DOHH2 (cell line): ENCODE data around the gene PPP1R13B.
A peak's percentile ranks its signal among the peaks of the same experiment; 100 is the strongest.
"Not testable (repeated sequence)": the region's sequence is repeated elsewhere in the genome, so short reads cannot be mapped to it uniquely, and the experiment has no call there.

Experiments
- H3F3A ChIP-seq: fragments of 200-600 bp; sonication (generic), shearing (Covaris generic); 2 replicates; pipeline ENCODE4 v1.6.0; 2016; ENCODE audit warnings: antibody characterized with exemption, mild to moderate bottlenecking; ENCODE audit not compliant: control insufficient read depth, insufficient read depth
- H3K27ac ChIP-seq: fragments of 200-600 bp; sonication (generic); 2 replicates; pipeline ENCODE4 v1.5.1; 2014; ENCODE audit warnings: low read depth, mild to moderate bottlenecking, low read length, moderate library complexity
- H3K27me3 ChIP-seq: fragments of 200-600 bp; sonication (generic); 2 replicates; pipeline ENCODE4 v1.6.1; 2014; ENCODE audit warnings: mild to moderate bottlenecking, low read length, mixed read lengths; ENCODE audit not compliant: control insufficient read depth
- H3K36me3 ChIP-seq: fragments of 200-600 bp; sonication (generic); 2 replicates; pipeline ENCODE4 v1.6.1; 2014; ENCODE audit warnings: mild to moderate bottlenecking, low read length, moderate library complexity, mixed read lengths; ENCODE audit not compliant: control insufficient read depth
- H3K4me1 ChIP-seq: fragments of 200-600 bp; sonication (generic); 2 replicates; pipeline ENCODE4 v1.6.1; 2014; ENCODE audit warnings: mild to moderate bottlenecking, low read length, mixed read lengths; ENCODE audit not compliant: control insufficient read depth
- H3K4me2 ChIP-seq: fragments of 200-600 bp; sonication (generic); 2 replicates; pipeline ENCODE4 v1.6.0; 2014; ENCODE audit warnings: mild to moderate bottlenecking, low read length, moderate library complexity
- H3K4me3 ChIP-seq: fragments of 200-600 bp; sonication (generic); 2 replicates; pipeline ENCODE4 v1.5.1; 2014; ENCODE audit warnings: mild to moderate bottlenecking, low read length, mixed read lengths
- H3K79me2 ChIP-seq: fragments of 200-600 bp; sonication (generic); 2 replicates; pipeline ENCODE4 v1.6.1; 2014; ENCODE audit warnings: mild to moderate bottlenecking, low read length, mixed read lengths; ENCODE audit not compliant: control insufficient read depth
- H3K9me2 ChIP-seq: fragments of 200-600 bp; sonication (generic); replicated peaks from 2 replicates; pipeline ENCODE4 v1.6.1; 2014; ENCODE audit warnings: mild to moderate bottlenecking, low read length, mixed read lengths; ENCODE audit not compliant: control insufficient read depth
- H3K9me3 ChIP-seq: fragments of 200-600 bp; sonication (generic); 2 replicates; pipeline ENCODE4 v1.6.1; 2014; ENCODE audit warnings: antibody characterized with exemption, low read length, mixed read lengths; ENCODE audit not compliant: control insufficient read depth, insufficient read depth
- H4K20me1 ChIP-seq: fragments of 200-600 bp; sonication (generic); 2 replicates; pipeline ENCODE4 v1.6.0; 2014; ENCODE audit warnings: low read depth, mild to moderate bottlenecking, antibody characterized with exemption, low read length, moderate library complexity; ENCODE audit not compliant: control insufficient read depth, insufficient read depth
- CTCF ChIP-seq: fragments of 200-600 bp; sonication (generic); IDR thresholded peaks from one replicate; pipeline ENCODE4 v1.5.1; 2014; ENCODE audit warnings: antibody characterized with exemption, mild to moderate bottlenecking, low read depth, low read length; ENCODE audit not compliant: poor library complexity, severe bottlenecking
- EZH2phosphoT487 ChIP-seq: fragments of 200-600 bp; sonication (generic); IDR thresholded peaks from 2 replicates; pipeline ENCODE4 v1.6.1; 2017; ENCODE audit warnings: borderline replicate concordance, mild to moderate bottlenecking, antibody characterized with exemption, low read length, moderate library complexity, mixed read lengths

The PPP1R13B gene

GRCh38 chr14:103693515-103693914, 153.9 kb downstream of the PPP1R13B start:
- H3K36me3 ChIP-seq = peaks cover 65% of the 10 kb centered on the region
- no peaks in the 10 kb centered on the region for H3K27me3 ChIP-seq
- peaks cover 46% of the 10 kb centered on the region for H3F3A ChIP-seq
- no peaks in the 10 kb centered on the region for H3K9me3 ChIP-seq
- TF ChIP-seq EZH2phosphoT487 = no peak
- TF ChIP-seq CTCF = no peak
- H3K4me2 ChIP-seq = no peak overlapping the region
- peaks cover 61% of the 10 kb centered on the region for H3K79me2 ChIP-seq
- peaks cover 98% of the 10 kb centered on the region for H3K4me1 ChIP-seq
- H3K9me2 ChIP-seq = no peaks in the 10 kb centered on the region
- no peak overlapping the region; the same call in 1 of the 2 replicates for H3K27ac ChIP-seq
- no peaks in the 10 kb centered on the region for H4K20me1 ChIP-seq
- H3K4me3 ChIP-seq = no peak overlapping the region

GRCh38 chr14:103692871-103693270, 154.5 kb downstream of the PPP1R13B start:
- TF ChIP-seq CTCF (no peak), EZH2phosphoT487 (no peak)
- Histone ChIP-seq H4K20me1 (no peaks in the 10 kb centered on the region), H3K4me3 (peak overlapping the region; percentile 70), H3K4me2 (peak overlapping the region; percentile 80), H3K27ac (peak overlapping the region; percentile 92), H3K4me1 (peaks cover 95% of the 10 kb centered on the region), H3F3A (peaks cover 47% of the 10 kb centered on the region), H3K27me3 (no peaks in the 10 kb centered on the region), H3K9me3 (no peaks in the 10 kb centered on the region), H3K36me3 (peaks cover 61% of the 10 kb centered on the region), H3K79me2 (peaks cover 57% of the 10 kb centered on the region), H3K9me2 (no peaks in the 10 kb centered on the region)

- Histone ChIP-seq H3K9me2 (no peaks in the 10 kb centered on the region), H3K9me3 (no peaks in the 10 kb centered on the region), H3K27ac (peak overlapping the region; percentile 92), H3K4me1 (peaks cover 88% of the 10 kb centered on the region), H4K20me1 (no peaks in the 10 kb centered on the region), H3K36me3 (peaks cover 58% of the 10 kb centered on the region), H3K79me2 (peaks cover 50% of the 10 kb centered on the region), H3K27me3 (no peaks in the 10 kb centered on the region), H3K4me2 (peak overlapping the region; percentile 80), H3F3A (peaks cover 52% of the 10 kb centered on the region), H3K4me3 (peak overlapping the region; percentile 70)
- TF ChIP-seq CTCF = no peak
- no peak for TF ChIP-seq EZH2phosphoT487
Observed at GRCh38 chr14:103692159-103692558, 155.2 kb downstream of the PPP1R13B start.

GRCh38 chr14:103691655-103692054, 155.7 kb downstream of the PPP1R13B start:
- H3K4me1 ChIP-seq = peaks cover 83% of the 10 kb centered on the region
- peaks cover 57% of the 10 kb centered on the region for H3K36me3 ChIP-seq

More at GRCh38 chr14:103691655-103692054, 155.7 kb downstream of the PPP1R13B start:
- Histone ChIP-seq H3K79me2 (peaks cover 45% of the 10 kb centered on the region), H3K27ac (peak overlapping the region; percentile 92), H3K4me3 (peak overlapping the region; percentile 70), H3K4me2 (peak overlapping the region; percentile 80), H3F3A (peaks cover 47% of the 10 kb centered on the region)
- not testable (repeated sequence) for H4K20me1 ChIP-seq, H3K9me3 ChIP-seq, H3K9me2 ChIP-seq, H3K27me3 ChIP-seq
